Upper lobe of left lung (tissue), 6 donors: ENCODE measurements around the gene WDR93. TPM values are rescaled to one million over a fixed set of nuclear protein-coding genes. Genes with fewer than 3 reads are reported as not detected.
A peak's percentile ranks its signal among the peaks of the same experiment; 100 is the strongest.

Experiments used
- ATAC-seq, 2 donors: fragments of 200-7000 bp; cut with Tn5 transposase; one replicate each; pipeline ENCODE4 v1.9.1; 2022; ENCODE audit warnings: mild to moderate bottlenecking in 2 of 2, moderate library complexity in 2 of 2; ENCODE audit not compliant: low FRiP score in 2 of 2
- DNase-seq, 2 donors: peaks; one replicate each; pipeline ENCODE4 v3.0.0-alpha.2; 2019 to 2020
- H3K27ac ChIP-seq, 4 donors: fragments of 200-600 bp; sonication (generic); one replicate each; pipeline ENCODE4 v1.5.1; 2016 to 2019
- H3K27me3 ChIP-seq, 4 donors: fragments of 200-600 bp; sonication (generic); one replicate each; pipeline ENCODE4 v1.5.1; 2017 to 2019
- H3K36me3 ChIP-seq, 4 donors: fragments of 200-600 bp; sonication (generic); one replicate each; pipeline ENCODE4 v1.5.1; 2016 to 2019
- H3K4me1 ChIP-seq, 4 donors: fragments of 200-600 bp; sonication (generic); one replicate each; pipeline ENCODE4 v1.5.1; 2018 to 2019
- H3K4me3 ChIP-seq, 4 donors: fragments of 200-600 bp; sonication (generic); one replicate each; pipeline ENCODE4 v1.5.1; 2017 to 2019; ENCODE audit warnings: mild to moderate bottlenecking in 2 of 4, moderate library complexity in 1 of 4
- H3K9me3 ChIP-seq, 4 donors: fragments of 200-600 bp; sonication (generic); one replicate each; pipeline ENCODE4 v1.5.1; 2018 to 2019
- CTCF ChIP-seq, 6 experiments: fragments of 450-650 bp in 4 of 6; fragments of 200-600 bp in 2 of 6; sonication (generic) in 2 of 6; IDR thresholded peaks; one replicate each; pipeline ENCODE4 v1.5.1; 2016 to 2019; ENCODE audit warnings: antibody characterized with exemption in 6 of 6
- EP300 ChIP-seq, 4 donors: sonication (generic); formaldehyde crosslinking; IDR thresholded peaks; one replicate each; pipeline ENCODE4 v1.5.1; 2017; ENCODE audit warnings: antibody characterized with exemption in 4 of 4, control low read depth in 2 of 4
- POLR2A ChIP-seq, 4 donors: fragments of 450-650 bp; IDR thresholded peaks; one replicate each; pipeline ENCODE4 v1.5.1; 2016 to 2017; ENCODE audit warnings: antibody characterized with exemption in 4 of 4, mild to moderate bottlenecking in 2 of 4
- POLR2AphosphoS5 ChIP-seq, 2 donors: sonication (generic); formaldehyde crosslinking; IDR thresholded peaks; one replicate each; pipeline ENCODE4 v1.5.1; 2017; ENCODE audit warnings: antibody characterized with exemption in 2 of 2
- WGBS, 2 donors: methylation state at CpG; one replicate each; pipeline ENCODE4 v1.1.5; 2017 to 2018; 5-methylcytosine and 5-hydroxymethylcytosine counted together
- total RNA-seq, 6 donors: library from RNA; depleted of rRNA in 4 of 6; stranded (reverse); fragments of >200 nt in 4 of 6; gene quantifications; one replicate each; pipeline versions ENCODE4 v1.1.0 to v1.2.1, GENCODE V29; 2016 to 2021
- donor health status: DM: no; HTN: no; CAD: no; lungs with moderate emphysema.
- donor health status: DM: no; HTN: yes; CAD: no; lungs with severe emphysema.

Gene WDR93
- total RNA-seq, 6 donors from 2014 or later: 0.31 to 7.2 (median 1.9) TPM

- H3K4me1 ChIP-seq: peaks cover 3 to 15% (median 11%) of the 10 kb centered on the region in 4 donors
- peak within 1 kb of the TSS in 1 of 4 donors; percentile 3 for H3K27ac ChIP-seq
- no peak for TF ChIP-seq POLR2A (IDR thresholded peaks at IDR 0.05)
- no peak for TF ChIP-seq CTCF (IDR thresholded peaks at IDR 0.05)
- peak within 1 kb of the TSS; percentile 29 to 59 (median 53) for H3K4me3 ChIP-seq
- ATAC-seq (peak; percentile 34 to 90), DNase-seq (peak in 1 of 2 donors; percentile 87)
- no peaks in the 10 kb centered on the region for H3K9me3 ChIP-seq
- peaks cover 0 to 12% (median 2%) of the 10 kb centered on the region in 4 donors for H3K27me3 ChIP-seq
- no peaks in the 10 kb centered on the region for H3K36me3 ChIP-seq
- WGBS, 2 donors: 3 to 8% methylated on average over 15 to 49 of the region's 87 CpGs
Measured at GRCh38 chr15:89654847-89655805, 35.5 kb upstream of the WDR93 start, which contains the start of gene KIF7. KIF7 (minus strand) TSS chr15:89655467; CDS start chr15:89652930, 2,537 bp downstream.

- no peak overlapping the region for H3K27ac ChIP-seq
- no peak overlapping the region for H3K4me3 ChIP-seq
- peaks cover 0 to 12% (median 2%) of the 10 kb centered on the region in 4 donors for H3K27me3 ChIP-seq
- no peaks in the 10 kb centered on the region for H3K9me3 ChIP-seq
- TF ChIP-seq POLR2AphosphoS5 (IDR thresholded peaks at IDR 0.05): no peak
- no peak for TF ChIP-seq EP300 (IDR thresholded peaks at IDR 0.05)
- TF ChIP-seq POLR2A (IDR thresholded peaks at IDR 0.05): no peak
- TF ChIP-seq CTCF (IDR thresholded peaks at IDR 0.05): no peak
- DNase-seq: no peak
- H3K4me1 ChIP-seq: peaks cover 3 to 15% (median 11%) of the 10 kb centered on the region in 4 donors
- WGBS, 2 donors: 69 to 75% methylated on average over 7 of the region's 7 CpGs
- no peak for ATAC-seq
- H3K36me3 ChIP-seq: no peaks in the 10 kb centered on the region
Measured at GRCh38 chr15:89656116-89656815, 34.3 kb upstream of the WDR93 start.

DNA sequence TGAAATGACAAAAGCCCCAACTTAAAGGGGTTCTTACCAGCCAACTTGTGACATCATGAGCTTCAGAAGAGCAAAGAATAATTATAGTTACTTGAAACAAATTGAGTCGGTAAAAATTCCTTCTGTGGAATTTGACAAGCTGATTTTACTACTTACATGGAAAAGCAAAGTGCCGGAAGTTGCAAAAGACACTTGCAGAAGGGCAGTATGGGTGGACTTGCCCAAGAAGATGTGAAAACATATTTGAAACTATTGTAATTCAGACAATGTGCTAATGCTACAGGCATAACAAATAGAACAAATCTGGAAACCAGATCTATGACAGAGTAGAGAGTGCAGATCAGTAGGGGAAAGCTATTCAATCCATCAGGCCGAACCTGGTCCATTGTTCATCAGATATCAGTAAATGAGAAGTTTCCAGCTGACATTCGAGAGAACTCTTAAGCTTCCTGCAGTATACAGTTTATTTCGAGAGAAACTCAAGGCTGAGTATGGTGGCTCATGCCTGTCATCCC, 32.9 kb upstream of the WDR93 start:
- no peak overlapping the region for H3K4me3 ChIP-seq
- ATAC-seq: no peak
- no peak for DNase-seq
- H3K27me3 ChIP-seq: peaks cover 0 to 12% (median 2%) of the 10 kb centered on the region in 4 donors
- no peaks in the 10 kb centered on the region for H3K36me3 ChIP-seq
- no peak overlapping the region for H3K27ac ChIP-seq
- TF ChIP-seq CTCF (IDR thresholded peaks at IDR 0.05) (no peak), EP300 (IDR thresholded peaks at IDR 0.05) (no peak), POLR2A (IDR thresholded peaks at IDR 0.05) (no peak), POLR2AphosphoS5 (IDR thresholded peaks at IDR 0.05) (no peak)
- H3K4me1 ChIP-seq: peaks cover 3 to 18% (median 12%) of the 10 kb centered on the region in 4 donors
- 81% methylated on average over 5 of the region's 5 CpGs for WGBS, 2 donors
- no peaks in the 10 kb centered on the region for H3K9me3 ChIP-seq

DNA sequence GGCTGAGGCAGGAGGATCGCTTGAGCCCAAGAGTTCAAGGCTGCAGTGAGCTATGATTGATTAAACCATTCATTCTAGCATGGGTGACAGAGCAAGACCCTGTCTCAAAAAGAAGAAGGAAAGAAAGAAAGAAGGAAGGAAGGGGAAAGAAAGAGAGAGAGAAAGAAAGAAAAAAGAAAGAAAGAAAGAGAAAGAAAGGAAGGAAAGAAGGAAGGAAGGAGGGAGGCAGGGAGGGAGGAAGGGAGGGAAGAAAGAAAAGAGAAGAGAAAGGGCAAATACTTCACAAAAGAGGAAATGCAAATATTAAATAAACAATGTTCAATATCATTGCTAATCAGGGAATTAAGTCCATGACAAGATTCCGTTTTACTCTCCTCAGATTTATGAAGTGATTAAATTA, 31.3 kb upstream of the WDR93 start:
- Histone ChIP-seq H3K27ac (no peak overlapping the region), H3K9me3 (no peaks in the 10 kb centered on the region), H3K36me3 (no peaks in the 10 kb centered on the region), H3K4me3 (no peak overlapping the region), H3K4me1 (peaks cover 3 to 23% (median 13%) of the 10 kb centered on the region in 4 donors), H3K27me3 (peaks cover 0 to 12% (median 2%) of the 10 kb centered on the region in 4 donors)
- TF ChIP-seq POLR2A (IDR thresholded peaks at IDR 0.05): no peak
- no peak for TF ChIP-seq EP300 (IDR thresholded peaks at IDR 0.05)
- TF ChIP-seq POLR2AphosphoS5 (IDR thresholded peaks at IDR 0.05): no peak
- no peak for TF ChIP-seq CTCF (IDR thresholded peaks at IDR 0.05)
- 84 to 95% methylated on average over 2 of the region's 2 CpGs for WGBS, 2 donors
- DNase-seq (no peak), ATAC-seq (no peak)
